ENCODE measurements around the gene TENT5A.

TENT5A gene

DNA sequence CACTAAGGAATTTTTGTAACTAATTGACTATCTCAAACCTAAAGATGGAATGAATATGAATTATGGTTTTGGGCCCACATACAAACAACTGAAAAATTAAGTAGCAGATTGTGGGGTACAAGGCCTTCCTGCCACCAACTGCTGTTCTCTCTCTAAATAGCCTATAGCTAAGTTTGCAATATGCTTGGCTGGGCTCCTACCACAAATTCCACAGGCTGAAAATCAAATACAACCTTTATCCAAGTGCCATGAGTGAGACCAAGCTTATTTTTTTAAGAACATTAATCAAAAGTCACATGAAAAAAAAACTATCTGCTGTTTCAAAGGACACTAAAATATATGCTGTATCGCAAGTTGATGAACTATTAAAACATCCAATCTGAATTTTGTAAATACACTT is 52.1 kb downstream of the TENT5A start:
- no peak for ATAC-seq

GRCh38 chr6:81697559-81697958 is 54.9 kb downstream of the TENT5A start:
- no peak for ATAC-seq

DNA sequence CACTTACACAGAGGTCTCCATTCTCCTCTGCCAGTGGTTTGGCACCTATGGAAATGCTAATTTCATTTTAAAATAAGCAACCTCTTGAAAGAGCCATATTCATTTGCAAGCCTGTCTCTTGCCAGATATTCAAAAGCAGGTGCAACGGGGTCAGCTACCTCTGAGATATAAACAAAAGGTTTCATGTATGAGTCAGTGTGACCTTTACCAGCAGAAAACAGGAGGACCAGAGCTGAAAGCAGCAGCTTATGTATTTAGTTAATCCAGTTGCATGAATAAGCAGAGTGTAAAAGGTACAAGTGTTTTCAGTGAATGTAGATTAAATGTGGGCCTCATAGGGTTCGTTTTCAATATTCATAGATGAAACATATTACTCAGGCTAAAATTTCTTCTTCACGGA is 56.0 kb downstream of the TENT5A start:
- ATAC-seq = no peak
